A549 (cell line): ENCODE measurements around the gene FAM131B. TPM values are rescaled to one million over a fixed set of nuclear protein-coding genes. Genes with fewer than 3 reads are reported as not detected.

Experiments used
- ATAC-seq, 2 experiments: fragments of 200-7000 bp in 1 of 2; fragments of >200 bp in 1 of 2; cut with Nextera tagmentation in 1 of 2; cut with Tn5 transposase in 1 of 2; 3 replicates each; pipeline versions ENCODE4 v1.8.0 to v1.9.1; 2018 to 2020; ENCODE audit warnings: mild to moderate bottlenecking in 1 of 2, moderate library complexity in 1 of 2
- CTCF ChIA-PET: fragments of 300-600 bp; sonication (Branson Sonifier 250); formaldehyde crosslinking; extraction: SDS; loops from one replicate; lab custom pipeline; 2021; ENCODE audit warnings: antibody characterized with exemption, inconsistent platforms; lab: Yijun Ruan, JAX
- POLR2A ChIA-PET: fragments of 350-600 bp; formaldehyde crosslinking; extraction: SDS; loops from one replicate; lab custom pipeline; 2021; ENCODE audit warnings: antibody characterized with exemption, inconsistent platforms; lab: Yijun Ruan, JAX
- DNase-seq, 2 experiments: peaks; one replicate each; pipeline versions ENCODE4 v3.0.0 to v3.0.0-alpha.2; 2011 to 2016; ENCODE audit warnings: low read depth in 1 of 2, low spot score in 1 of 2
- FAIRE-seq: peaks from 2 replicates; lab custom pipeline; 2011; peaks lifted over from hg19 to GRCh38; lab: Jason Lieb, UNC
- H3K27ac ChIP-seq, 2 experiments: fragments of >200 bp; sonication (Bioruptor Twin); formaldehyde crosslinking; 3 replicates each; pipeline ENCODE4 v1.5.1; 2016 to 2017
- H3K4me1 ChIP-seq: fragments of >200 bp; sonication (Bioruptor Twin); formaldehyde crosslinking; 3 replicates; pipeline ENCODE4 v1.6.1; 2016
- H3K4me2 ChIP-seq: fragments of >200 bp; sonication (Bioruptor Twin); formaldehyde crosslinking; 3 replicates; pipeline ENCODE4 v1.6.1; 2016
- H3K4me3 ChIP-seq: fragments of >200 bp; sonication (Bioruptor Twin); formaldehyde crosslinking; 3 replicates; pipeline ENCODE4 v1.5.1; 2016
- H3K9me3 ChIP-seq: fragments of >200 bp; sonication (Bioruptor Twin); formaldehyde crosslinking; 3 replicates; pipeline ENCODE4 v1.6.1; 2016
- ATOH8 ChIP-seq: fragments of 250-450 bp; sonication (Bioruptor Pico); IDR thresholded peaks from 2 replicates; pipeline ENCODE4 v1.5.0; 2020; ENCODE audit warnings: low read depth, mild to moderate bottlenecking, moderate library complexity
- BCL3 ChIP-seq: fragments of >200 bp; sonication (Bioruptor Twin); formaldehyde crosslinking; IDR thresholded peaks from 3 replicates; pipeline ENCODE4 v1.6.1; 2016
- CBX8 ChIP-seq: fragments of 200-600 bp; sonication (generic); IDR thresholded peaks from 2 replicates; pipeline ENCODE4 v1.6.1; 2016
- CEBPB ChIP-seq, 2 experiments: fragments of >200 bp in 1 of 2; sonication (Bioruptor Twin) in 1 of 2; formaldehyde crosslinking in 1 of 2; IDR thresholded peaks; 2 replicates each; pipeline ENCODE4 v1.6.1; 2012 to 2016
- CHD2 ChIP-seq: fragments of 150-350 bp; IDR thresholded peaks from 2 replicates; pipeline ENCODE4 v1.6.1; 2014; ENCODE audit warnings: low read length; ENCODE audit not compliant: partially characterized antibody
- CHD4 ChIP-seq: fragments of 200-600 bp; sonication (generic); IDR thresholded peaks from 2 replicates; pipeline ENCODE4 v1.6.1; 2016; ENCODE audit warnings: antibody characterized with exemption, mild to moderate bottlenecking, borderline replicate concordance
- EHMT2 ChIP-seq: fragments of 200-600 bp; sonication (generic); IDR thresholded peaks from 2 replicates; pipeline ENCODE4 v1.6.1; 2016; ENCODE audit warnings: antibody characterized with exemption, low read depth, mild to moderate bottlenecking, moderate library complexity
- EP300 ChIP-seq, 2 experiments: fragments of >200 bp; sonication (Bioruptor Twin); formaldehyde crosslinking; IDR thresholded peaks; 2 replicates in 1 of 2; 3 replicates in 1 of 2; pipeline ENCODE4 v1.6.1; 2016 to 2017
- ESRRA ChIP-seq: fragments of 150-350 bp; IDR thresholded peaks from 2 replicates; pipeline ENCODE4 v1.6.1; 2014; ENCODE audit warnings: mild to moderate bottlenecking, low read length, borderline replicate concordance
- FOSB ChIP-seq: fragments of 250-450 bp; sonication (Bioruptor Pico); IDR thresholded peaks from 2 replicates; pipeline ENCODE4 v1.5.0; 2020; ENCODE audit warnings: mild to moderate bottlenecking, moderate library complexity
- FOSL2 ChIP-seq, 2 experiments: fragments of 450-650 bp in 1 of 2; fragments of >200 bp in 1 of 2; sonication (Bioruptor Twin) in 1 of 2; formaldehyde crosslinking; IDR thresholded peaks; 2 replicates each; pipeline versions ENCODE4 v1.5.0 to v1.6.1; 2016 to 2020; ENCODE audit warnings: mild to moderate bottlenecking in 1 of 2, moderate library complexity in 1 of 2
- FOXS1 ChIP-seq: fragments of 250-450 bp; sonication (Bioruptor Pico); IDR thresholded peaks from 2 replicates; pipeline ENCODE4 v1.5.0; 2020; ENCODE audit warnings: mild to moderate bottlenecking, moderate library complexity
- HEYL ChIP-seq: fragments of 250-450 bp; sonication (Bioruptor Pico); IDR thresholded peaks from 2 replicates; pipeline ENCODE4 v1.8.0; 2021; ENCODE audit warnings: mild to moderate bottlenecking, moderate library complexity
- HOXA7 ChIP-seq: fragments of 250-450 bp; sonication (Bioruptor Pico); IDR thresholded peaks from 2 replicates; pipeline ENCODE4 v1.5.0; 2020; ENCODE audit warnings: mild to moderate bottlenecking, moderate library complexity
- HOXB13 ChIP-seq: fragments of 250-450 bp; sonication (Bioruptor Pico); IDR thresholded peaks from 2 replicates; pipeline ENCODE4 v1.5.0; 2020; ENCODE audit warnings: low read depth, mild to moderate bottlenecking, moderate library complexity
- HOXB5 ChIP-seq: fragments of 250-450 bp; sonication (Bioruptor Pico); IDR thresholded peaks from 2 replicates; pipeline ENCODE4 v1.5.0; 2020; ENCODE audit warnings: mild to moderate bottlenecking, moderate library complexity
- MAFK ChIP-seq: fragments of 450-650 bp; IDR thresholded peaks from 2 replicates; pipeline ENCODE4 v1.6.1; 2014; ENCODE audit not compliant: partially characterized antibody
- MYC ChIP-seq: IDR thresholded peaks from 2 replicates; pipeline ENCODE4 v1.6.1; 2012; ENCODE audit warnings: mild to moderate bottlenecking, inconsistent platforms, low read length, improper control_type of control experiment, borderline replicate concordance
- NR3C1 ChIP-seq: fragments of >200 bp; sonication (Bioruptor Twin); formaldehyde crosslinking; IDR thresholded peaks from 3 replicates; pipeline ENCODE4 v1.6.1; 2017
- PBX3 ChIP-seq: IDR thresholded peaks from 2 replicates; pipeline ENCODE4 v1.6.1; 2012
- RAD21 ChIP-seq, 2 experiments: fragments of >200 bp in 1 of 2; sonication (Bioruptor Twin) in 1 of 2; formaldehyde crosslinking in 1 of 2; IDR thresholded peaks in 1 of 2; conservative IDR thresholded peaks in 1 of 2; 2 replicates in 1 of 2; 3 replicates in 1 of 2; pipeline ENCODE4 v1.6.1; 2012 to 2018; ENCODE audit warnings: inconsistent platforms in 1 of 2
- RFX5 ChIP-seq: fragments of 450-650 bp; IDR thresholded peaks from 2 replicates; pipeline ENCODE4 v1.7.1; 2014; ENCODE audit warnings: antibody characterized with exemption, mild to moderate bottlenecking, moderate library complexity
- RNF2 ChIP-seq: fragments of 200-600 bp; sonication (generic); IDR thresholded peaks from 2 replicates; pipeline ENCODE4 v1.6.1; 2016; ENCODE audit warnings: low read depth, mild to moderate bottlenecking, antibody characterized with exemption, moderate library complexity, borderline replicate concordance
- SREBF2 ChIP-seq: fragments of 450-650 bp; IDR thresholded peaks from 2 replicates; pipeline ENCODE4 v1.6.1; 2014; ENCODE audit warnings: mild to moderate bottlenecking, moderate library complexity
- TFCP2L1 ChIP-seq: fragments of 250-450 bp; sonication (Bioruptor Pico); IDR thresholded peaks from 2 replicates; pipeline ENCODE4 v1.5.0; 2021; ENCODE audit warnings: mild to moderate bottlenecking
- ZC3H11A ChIP-seq: fragments of 450-650 bp; IDR thresholded peaks from 2 replicates; pipeline ENCODE4 v1.6.1; 2014; ENCODE audit warnings: antibody characterized with exemption, mild to moderate bottlenecking
- ZFP36 ChIP-seq: fragments of 450-650 bp; IDR thresholded peaks from 2 replicates; pipeline ENCODE4 v1.6.1; 2014; ENCODE audit warnings: borderline replicate concordance; ENCODE audit not compliant: partially characterized antibody
- ZSCAN20 ChIP-seq: fragments of 250-450 bp; sonication (Bioruptor Pico); IDR thresholded peaks from 2 replicates; pipeline ENCODE4 v1.8.0; 2022; ENCODE audit warnings: mild to moderate bottlenecking, moderate library complexity
- WGBS: methylation state at CpG from one replicate; pipeline ENCODE4 v1.1.6; 2017; ENCODE audit errors: missing lambda C conversion rate; 5-methylcytosine and 5-hydroxymethylcytosine counted together
- polyA plus RNA-seq, 4 experiments: library from polyadenylated mRNA; depleted of rRNA in 3 of 4; stranded (reverse); fragments of >200 nt; fragmentation: RNase III in 1 of 4; extraction: RNeasy Plus Mini Kit Qiagen cat#74134 plus additional on column Dnase treatment in 1 of 4; gene quantifications; 2 replicates in 3 of 4; 3 replicates in 1 of 4; pipeline ENCODE4 v1.2.3, GENCODE V29; 2011 to 2017
- TF ChIP-seq, protein P1 (sequence below): fragments of >200 bp; sonication (Bioruptor Twin); formaldehyde crosslinking; IDR thresholded peaks from 2 replicates; pipeline ENCODE4 v1.6.1; 2016
- TF ChIP-seq, protein P2 (sequence below): fragments of >200 bp; sonication (Bioruptor Twin); formaldehyde crosslinking; IDR thresholded peaks from 3 replicates; pipeline ENCODE4 v1.5.1; 2016

The FAM131B gene
- polyA plus RNA-seq, 2 of the 4 experiments (the other 2 are of a cell fraction) = 0.19 to 0.52 TPM

DNA sequence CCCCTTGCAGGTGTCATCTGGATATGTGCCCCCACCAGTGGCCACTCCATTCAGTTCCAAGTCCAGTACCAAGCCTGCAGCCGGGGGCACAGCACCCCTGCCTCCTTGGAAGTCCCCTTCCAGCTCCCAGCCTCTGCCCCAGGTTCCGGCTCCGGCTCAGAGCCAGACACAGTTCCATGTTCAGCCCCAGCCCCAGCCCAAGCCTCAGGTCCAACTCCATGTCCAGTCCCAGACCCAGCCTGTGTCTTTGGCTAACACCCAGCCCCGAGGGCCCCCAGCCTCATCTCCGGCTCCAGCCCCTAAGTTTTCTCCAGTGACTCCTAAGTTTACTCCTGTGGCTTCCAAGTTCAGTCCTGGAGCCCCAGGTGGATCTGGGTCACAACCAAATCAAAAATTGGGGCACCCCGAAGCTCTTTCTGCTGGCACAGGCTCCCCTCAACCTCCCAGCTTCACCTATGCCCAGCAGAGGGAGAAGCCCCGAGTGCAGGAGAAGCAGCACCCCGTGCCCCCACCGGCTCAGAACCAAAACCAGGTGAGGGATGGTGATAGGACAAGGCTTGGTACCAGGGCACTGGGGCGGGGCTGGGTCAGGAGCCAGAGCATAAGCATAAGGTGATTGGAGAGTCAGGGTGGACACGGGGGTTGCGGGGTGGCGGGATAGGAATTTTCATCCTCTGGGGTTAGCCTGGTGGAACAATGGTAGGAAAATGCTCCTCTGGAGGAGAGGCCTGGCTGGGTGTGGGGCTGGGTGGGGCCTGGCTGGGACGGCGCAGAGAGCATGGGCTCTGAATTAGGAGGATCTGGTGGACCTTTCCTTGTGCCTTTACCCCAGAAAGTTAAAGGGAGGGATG, 20.5 kb upstream of the FAM131B start:
- FAIRE-seq (no peak), DNase-seq (no peak), ATAC-seq (no peak)
- Histone ChIP-seq H3K9me3 (no peaks in the 10 kb centered on the region), H3K27ac (peak overlapping the region; percentile 99 to 100; a peak in 4 of 6 replicates), H3K4me2 (peak overlapping the region; percentile 83), H3K4me3 (peak overlapping the region; percentile 100), H3K4me1 (peaks cover 50% of the 10 kb centered on the region)
- ChIA-PET POLR2A (no interaction called here), CTCF (interaction anchor here (1.9 to 2.7 kb wide), 3 partner anchors 25 to 37 kb away, joined by 8 to 18 read pairs (median 8); partner anchors contain the start of gene EPHA1)
- WGBS = 94% methylated on average over 12 of the region's 15 CpGs
- TF ChIP-seq HOXB5 (CRISPR knock-in tag) (no peak), PBX3 (no peak), CHD2 (no peak), CHD4 (no peak), EHMT2 (no peak), HOXA7 (no peak), NR3C1 (no peak), HOXB13 (CRISPR knock-in tag) (no peak), HEYL (no peak), RFX5 (no peak), FOXS1 (CRISPR knock-in tag) (no peak), MAFK (no peak), FOSL2 (IDR thresholded peaks at IDR 0.05) (no peak), FOSL2 (CRISPR knock-in tag; IDR thresholded peaks at IDR 0.05) (no peak), ZC3H11A (no peak), RAD21 (conservative IDR thresholded peaks at IDR 0.05 in 1 of 2, IDR thresholded peaks at IDR 0.05 in 1 of 2) (no peak), TFCP2L1 (CRISPR knock-in tag) (no peak), BCL3 (no peak), EP300 (IDR thresholded peaks at IDR 0.05) (no peak)
- TF ChIP-seq, protein P1, sequence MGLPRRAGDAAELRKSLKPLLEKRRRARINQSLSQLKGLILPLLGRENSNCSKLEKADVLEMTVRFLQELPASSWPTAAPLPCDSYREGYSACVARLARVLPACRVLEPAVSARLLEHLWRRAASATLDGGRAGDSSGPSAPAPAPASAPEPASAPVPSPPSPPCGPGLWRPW = no peak
- TF ChIP-seq, protein P2, sequence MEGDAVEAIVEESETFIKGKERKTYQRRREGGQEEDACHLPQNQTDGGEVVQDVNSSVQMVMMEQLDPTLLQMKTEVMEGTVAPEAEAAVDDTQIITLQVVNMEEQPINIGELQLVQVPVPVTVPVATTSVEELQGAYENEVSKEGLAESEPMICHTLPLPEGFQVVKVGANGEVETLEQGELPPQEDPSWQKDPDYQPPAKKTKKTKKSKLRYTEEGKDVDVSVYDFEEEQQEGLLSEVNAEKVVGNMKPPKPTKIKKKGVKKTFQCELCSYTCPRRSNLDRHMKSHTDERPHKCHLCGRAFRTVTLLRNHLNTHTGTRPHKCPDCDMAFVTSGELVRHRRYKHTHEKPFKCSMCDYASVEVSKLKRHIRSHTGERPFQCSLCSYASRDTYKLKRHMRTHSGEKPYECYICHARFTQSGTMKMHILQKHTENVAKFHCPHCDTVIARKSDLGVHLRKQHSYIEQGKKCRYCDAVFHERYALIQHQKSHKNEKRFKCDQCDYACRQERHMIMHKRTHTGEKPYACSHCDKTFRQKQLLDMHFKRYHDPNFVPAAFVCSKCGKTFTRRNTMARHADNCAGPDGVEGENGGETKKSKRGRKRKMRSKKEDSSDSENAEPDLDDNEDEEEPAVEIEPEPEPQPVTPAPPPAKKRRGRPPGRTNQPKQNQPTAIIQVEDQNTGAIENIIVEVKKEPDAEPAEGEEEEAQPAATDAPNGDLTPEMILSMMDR = no peak

- DNase-seq (no peak), FAIRE-seq (no peak), ATAC-seq (no peak)
- peak overlapping the region; percentile 83 for H3K4me2 ChIP-seq
- 68% methylated on average over 3 of the region's 21 CpGs for WGBS
- ChIA-PET CTCF (interaction anchor here (0.9 to 3.0 kb wide), 3 partner anchors 20 to 141 kb away, joined by 3 to 24 read pairs (median 18); no protein-coding TSS in a partner anchor), POLR2A (interaction anchor here (0.6 kb wide), 1 partner anchor 10 kb away, joined by 3 read pairs; no protein-coding TSS in a partner anchor)
- H3K4me1 ChIP-seq = peaks cover 50% of the 10 kb centered on the region
- peak overlapping the region; percentile 100 for H3K4me3 ChIP-seq
- no peaks in the 10 kb centered on the region for H3K9me3 ChIP-seq
- H3K27ac ChIP-seq = peak overlapping the region; percentile 99 to 100
- TF ChIP-seq ESRRA (no peak), CEBPB (IDR thresholded peaks at IDR 0.05) (no peak), CBX8 (no peak), PBX3 (no peak), SREBF2 (no peak), ZFP36 (no peak), RNF2 (no peak), ATOH8 (CRISPR knock-in tag) (no peak), MYC (no peak), ZSCAN20 (CRISPR knock-in tag) (no peak), FOSB (CRISPR knock-in tag) (no peak)
These were observed 19.7 kb upstream of the FAM131B start for GRCh38 chr7:143382126-143382790.
